ENCODE results near the gene NXPE4. TPM values are rescaled to one million over a fixed set of nuclear protein-coding genes. Genes with fewer than 3 reads are reported as not detected.
"Not testable (repeated sequence)": the region's sequence is repeated elsewhere in the genome, so short reads cannot be mapped to it uniquely, and the experiment has no call there.

The NXPE4 gene
- total RNA-seq, 1 donor from 2014 or later: not detected

GRCh38 chr11:114610984-114611944, 15.7 kb upstream of the NXPE4 start:
- DNase-seq (ENCODE audit: low spot score): no peak

GRCh38 chr11:114610550-114610949, 15.0 kb upstream of the NXPE4 start:
- no peak for DNase-seq (ENCODE audit: low spot score)
- no peak for ATAC-seq

More at GRCh38 chr11:114610984-114611944, 15.7 kb upstream of the NXPE4 start:
- ATAC-seq: peak; percentile 71

- ATAC-seq: no peak
- DNase-seq (ENCODE audit: low spot score): no peak
Measured at GRCh38 chr11:114609429-114609828, 13.8 kb upstream of the NXPE4 start.

GRCh38 chr11:114608605-114609004, 13.0 kb upstream of the NXPE4 start:
- ATAC-seq; DNase-seq (ENCODE audit: low spot score): not testable (repeated sequence)

GRCh38 chr11:114607753-114608459, 12.3 kb upstream of the NXPE4 start:
- DNase-seq (ENCODE audit: low spot score) (no peak), ATAC-seq (no peak)

- ATAC-seq; DNase-seq (ENCODE audit: low spot score): not testable (repeated sequence)
Measured at GRCh38 chr11:114606802-114607075, 11.2 kb upstream of the NXPE4 start.

GRCh38 chr11:114606003-114606801, 10.6 kb upstream of the NXPE4 start:
- DNase-seq (ENCODE audit: low spot score) (no peak), ATAC-seq (peak; percentile 84)

- DNase-seq (ENCODE audit: low spot score) (no peak), ATAC-seq (no peak)
Measured at GRCh38 chr11:114605370-114605769, 9.8 kb upstream of the NXPE4 start.

GRCh38 chr11:114604886-114605285, 9.3 kb upstream of the NXPE4 start:
- ATAC-seq: no peak
- DNase-seq (ENCODE audit: low spot score): no peak

GRCh38 chr11:114604179-114604813, 8.7 kb upstream of the NXPE4 start:
- DNase-seq (ENCODE audit: low spot score) (no peak), ATAC-seq (no peak)

- ATAC-seq; DNase-seq (ENCODE audit: low spot score): not testable (repeated sequence)
Measured at GRCh38 chr11:114603151-114603550, 7.6 kb upstream of the NXPE4 start.

GRCh38 chr11:114598461-114598860, 2.9 kb upstream of the NXPE4 start:
- ATAC-seq (no peak), DNase-seq (ENCODE audit: low spot score) (no peak)

GRCh38 chr11:114596175-114596919, 761 bp upstream of the NXPE4 start:
- ATAC-seq: no peak

GRCh38 chr11:114594703-114595102, 883 bp downstream of the NXPE4 start:
- no peak for ATAC-seq
- DNase-seq (ENCODE audit: low spot score): no peak

More at GRCh38 chr11:114596175-114596919, 761 bp upstream of the NXPE4 start:
- DNase-seq (ENCODE audit: low spot score): no peak

GRCh38 chr11:114587398-114587953, 8.1 kb downstream of the NXPE4 start:
- ATAC-seq: no peak
- DNase-seq (ENCODE audit: low spot score): no peak

GRCh38 chr11:114586797-114587196, 8.8 kb downstream of the NXPE4 start:
- ATAC-seq: no peak
- DNase-seq (ENCODE audit: low spot score): no peak

- DNase-seq (ENCODE audit: low spot score): no peak
- ATAC-seq: no peak
Measured at GRCh38 chr11:114571712-114572111, 23.9 kb downstream of the NXPE4 start.

GRCh38 chr11:114569801-114570200, 25.8 kb downstream of the NXPE4 start:
- no peak for ATAC-seq
- DNase-seq (ENCODE audit: low spot score): no peak

GRCh38 chr11:114566276-114566675, 29.3 kb downstream of the NXPE4 start:
- ATAC-seq (no peak), DNase-seq (ENCODE audit: low spot score) (no peak)

- no peak for ATAC-seq
- DNase-seq (ENCODE audit: low spot score): no peak
Measured at GRCh38 chr11:114564831-114565230, 30.8 kb downstream of the NXPE4 start.

All from left lobe of liver (tissue), 2 donors.